ENCODE measurements around the gene UBXN10.
A peak's percentile ranks its signal among the peaks of the same experiment; 100 is the strongest.

UBXN10 gene

GRCh38 chr1:20152599-20152930 lies 33.3 kb upstream of the UBXN10 start:
- no peak for DNase-seq

DNA sequence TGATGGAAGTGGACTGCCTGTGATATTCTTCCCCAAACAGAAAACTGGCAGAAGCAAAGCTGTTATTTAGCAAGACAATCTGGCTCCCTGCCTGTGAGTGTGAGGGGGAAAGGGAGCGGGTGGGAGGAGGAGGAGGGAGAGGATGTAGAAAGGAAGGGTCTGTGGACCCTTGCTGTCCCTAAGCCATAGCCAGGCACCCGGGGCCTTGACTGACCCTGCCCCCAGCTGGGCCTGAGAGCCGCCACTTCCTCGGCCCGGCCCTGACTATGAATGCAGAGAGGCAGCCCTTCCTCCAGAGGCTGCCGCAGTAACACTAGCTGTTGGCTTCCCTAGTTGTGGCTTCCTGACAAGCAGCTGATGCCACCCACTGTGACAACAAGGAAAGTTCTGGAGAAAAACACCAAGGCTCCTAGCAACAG lies 32.9 kb upstream of the UBXN10 start:
- no peak for DNase-seq

DNA sequence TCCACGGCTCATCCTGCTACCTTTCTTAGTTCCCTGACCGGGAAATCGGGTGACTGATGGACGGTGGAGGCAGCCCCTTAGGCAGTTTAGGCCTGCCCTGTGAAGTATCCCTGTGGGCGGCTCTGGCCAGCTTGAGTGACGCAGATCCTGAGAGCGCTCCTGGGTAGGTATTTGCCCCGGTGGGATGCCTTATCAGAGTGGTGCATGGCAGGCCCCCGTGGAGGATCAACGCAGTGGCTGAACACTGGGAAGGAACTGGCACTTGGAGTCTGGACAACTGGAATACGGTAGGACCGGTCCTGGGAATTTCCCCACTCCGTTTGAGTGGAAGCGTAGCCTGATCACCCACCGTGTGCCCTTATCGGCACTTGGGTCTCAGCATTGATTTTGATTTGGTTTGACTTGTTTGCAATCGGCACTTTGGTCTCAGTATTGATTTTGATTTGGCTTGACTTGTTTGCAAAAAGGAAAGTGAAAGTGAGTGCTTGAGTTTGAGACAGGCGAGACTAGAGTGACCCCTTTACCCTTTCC lies 31.5 kb upstream of the UBXN10 start:
- no peak for DNase-seq

DNA sequence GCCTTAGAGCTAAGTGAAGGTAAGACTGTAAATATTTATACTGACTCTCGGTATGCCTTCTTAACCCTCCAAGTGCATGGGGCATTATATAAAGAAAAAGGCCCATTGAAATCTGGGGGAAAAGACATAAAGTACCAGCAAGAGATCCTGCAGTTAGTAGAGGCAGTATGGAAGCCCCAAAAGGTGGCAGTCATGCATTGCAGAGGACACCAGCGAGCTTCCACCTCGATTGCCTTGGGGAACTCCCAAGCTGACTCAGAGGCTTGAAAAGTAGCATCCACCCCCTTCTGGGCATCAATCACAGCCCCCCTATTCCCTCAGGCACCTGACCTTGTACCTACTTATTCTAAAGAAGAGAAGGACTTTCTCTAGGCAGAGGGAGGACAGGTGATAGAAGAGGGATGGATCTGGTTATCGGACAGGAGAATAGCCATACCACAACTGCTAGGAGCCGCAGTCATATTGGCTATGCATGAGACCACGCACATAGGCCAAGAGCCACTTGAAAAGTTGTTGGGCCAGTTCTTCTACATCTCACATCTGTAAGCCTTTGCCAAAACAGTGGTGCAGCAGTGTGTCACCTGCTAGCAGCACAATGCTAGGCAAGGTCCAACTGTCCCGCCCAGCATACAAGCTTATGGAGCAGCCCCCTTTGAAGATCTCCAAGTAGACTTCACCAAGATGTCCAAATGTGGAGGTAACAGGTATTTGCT lies 27.4 kb upstream of the UBXN10 start:
- no peak for DNase-seq

DNA sequence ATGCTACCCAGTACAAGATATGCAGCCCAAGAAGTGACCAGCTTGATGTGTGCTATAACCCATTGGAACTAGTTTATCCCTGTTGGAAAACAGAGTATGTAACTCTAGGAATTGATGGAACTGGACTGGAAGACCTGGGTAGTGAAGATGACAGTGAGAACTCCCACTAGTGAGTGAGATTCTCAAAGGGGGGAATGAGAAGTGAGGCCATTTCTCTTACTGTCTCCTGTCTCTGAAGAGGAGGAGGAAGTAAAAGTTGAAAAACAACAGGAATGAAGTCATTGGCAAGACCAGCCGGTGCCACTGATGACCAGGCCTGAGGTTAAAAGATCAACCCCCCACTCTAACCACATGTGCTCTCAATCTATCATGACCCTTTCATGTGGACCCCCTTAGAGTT lies 25.9 kb upstream of the UBXN10 start:
- DNase-seq: no peak

GRCh38 chr1:20164694-20165202 lies 21.1 kb upstream of the UBXN10 start:
- no peak for DNase-seq

- peak; percentile 47 for DNase-seq
Observed at GRCh38 chr1:20165522-20165951, 20.4 kb upstream of the UBXN10 start.

DNA sequence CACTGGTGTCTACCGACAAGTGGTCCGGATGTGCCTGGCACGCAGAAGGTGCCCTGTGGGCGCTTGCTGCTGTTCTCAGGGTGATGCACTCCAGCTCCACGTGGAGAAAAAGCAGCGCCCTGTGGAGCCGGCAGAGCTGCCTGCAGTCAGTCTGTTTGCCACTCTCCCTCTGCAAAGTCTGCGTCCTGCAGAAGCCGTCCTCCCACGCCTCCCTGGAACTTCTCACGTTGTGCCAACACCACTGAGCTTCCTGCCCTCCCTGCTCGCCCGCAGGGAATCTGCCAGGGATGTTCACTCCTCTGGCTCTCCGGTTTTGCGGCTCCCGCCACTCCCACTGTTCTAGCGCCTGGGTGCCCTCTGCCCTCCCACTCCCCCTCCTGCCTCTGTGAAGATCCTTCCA lies 19.8 kb upstream of the UBXN10 start:
- DNase-seq: no peak

GRCh38 chr1:20167126-20167525 lies 18.8 kb upstream of the UBXN10 start:
- DNase-seq: no peak

DNA sequence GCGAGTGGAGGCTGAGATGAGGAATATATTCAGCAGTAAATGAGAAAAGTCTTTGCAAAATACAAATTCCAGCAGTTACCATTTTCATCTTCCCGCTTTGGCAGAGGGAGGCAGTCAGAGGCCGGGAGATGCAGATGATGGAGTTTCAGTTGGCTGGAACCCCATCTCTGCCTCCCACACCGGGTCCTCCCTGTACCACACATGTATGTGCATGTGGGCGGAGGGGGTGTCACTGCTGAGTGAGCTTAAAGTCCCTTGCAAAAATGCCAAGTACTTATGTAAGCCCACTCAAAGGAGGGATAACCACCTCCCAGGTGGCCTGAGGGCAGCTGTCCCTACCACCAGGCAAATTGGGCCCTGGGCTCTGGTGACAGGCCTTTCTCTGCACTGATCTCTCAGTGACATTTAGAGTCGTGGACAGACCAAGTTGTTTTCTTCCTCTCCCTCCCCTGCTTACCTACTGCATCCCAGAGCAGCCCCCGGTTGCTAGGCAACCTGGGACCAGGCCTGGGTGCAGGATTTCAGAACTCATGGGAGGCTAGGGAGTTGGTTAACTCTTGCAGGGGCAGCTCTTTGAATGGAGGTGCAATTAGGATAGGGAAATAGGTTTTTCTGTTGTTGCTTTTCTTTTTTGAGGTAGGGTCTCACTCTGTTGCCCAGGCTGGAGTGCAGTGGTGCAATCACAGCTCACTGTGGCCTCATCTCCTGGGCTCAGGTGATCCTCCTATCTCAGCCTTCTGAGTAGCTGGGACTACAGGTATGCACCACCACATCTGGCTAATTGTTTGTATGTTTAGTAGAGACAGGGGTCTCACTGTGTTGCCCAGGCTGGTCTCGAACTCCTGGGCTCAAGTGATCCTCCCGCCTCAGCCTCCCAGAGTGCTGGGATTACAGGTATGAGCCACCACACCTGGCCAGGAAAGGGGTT lies 17.1 kb upstream of the UBXN10 start:
- DNase-seq: peak; percentile 8

GRCh38 chr1:20169932-20170331 lies 16.0 kb upstream of the UBXN10 start:
- DNase-seq: no peak

- no peak for DNase-seq
Observed at GRCh38 chr1:20172033-20172590, 13.8 kb upstream of the UBXN10 start.

GRCh38 chr1:20174937-20175666 lies 10.8 kb upstream of the UBXN10 start:
- DNase-seq: peak; percentile 18

GRCh38 chr1:20178634-20179370 lies 7.1 kb upstream of the UBXN10 start:
- no peak for DNase-seq

- no peak for DNase-seq
Observed at GRCh38 chr1:20179371-20180128, 6.3 kb upstream of the UBXN10 start.

DNA sequence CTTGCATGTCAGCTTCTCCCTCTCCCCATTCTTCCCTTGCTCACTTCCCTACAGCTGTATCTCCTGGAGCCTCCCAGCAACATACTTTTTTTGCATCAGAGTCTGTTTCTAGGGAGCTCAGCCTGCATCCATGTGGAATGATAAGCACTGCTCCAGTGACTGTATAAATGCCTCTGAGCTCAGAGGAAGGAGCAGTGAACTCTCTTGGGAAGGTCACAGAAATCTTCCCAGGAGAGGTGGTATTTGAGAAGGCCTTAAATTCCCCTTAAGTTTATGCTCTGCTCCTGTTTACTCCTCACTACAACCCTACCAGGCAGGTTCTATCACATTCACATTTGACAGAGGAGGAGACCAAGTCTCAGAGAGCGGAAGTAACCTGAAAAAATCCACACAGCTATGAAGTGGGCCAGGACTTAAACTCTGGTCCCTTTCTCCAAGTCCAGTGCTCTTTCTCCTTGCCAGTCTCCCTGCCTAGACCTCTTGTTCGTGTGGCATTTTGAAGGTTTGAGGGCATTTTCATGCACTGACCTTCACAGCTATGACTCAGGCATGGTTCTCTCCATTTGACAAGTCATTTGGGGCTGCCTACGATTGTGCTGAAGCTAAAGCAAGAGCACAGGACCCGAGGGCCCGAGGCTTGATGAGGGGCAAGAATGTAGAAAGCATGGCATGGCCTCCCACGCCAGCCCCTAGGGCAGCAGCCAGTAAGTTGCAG lies 5.6 kb upstream of the UBXN10 start:
- peak; percentile 10 for DNase-seq

DNA sequence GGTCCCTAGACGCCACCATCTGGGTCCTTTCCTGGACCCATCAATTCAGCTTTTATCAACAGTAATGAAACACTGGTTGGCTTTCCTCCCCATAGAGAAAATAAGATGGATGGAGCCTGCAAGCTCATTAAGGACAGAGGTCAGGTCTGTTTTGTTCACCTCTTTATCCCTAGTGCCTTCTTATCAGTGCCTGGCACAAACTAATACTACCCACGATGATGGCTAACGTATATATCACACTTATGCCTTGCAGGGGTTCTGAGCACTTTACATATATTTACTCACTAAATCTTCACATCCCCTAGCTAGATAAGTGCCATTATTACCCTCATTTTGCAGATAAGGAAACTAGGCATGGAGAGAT lies 5.1 kb upstream of the UBXN10 start:
- no peak for DNase-seq

DNA sequence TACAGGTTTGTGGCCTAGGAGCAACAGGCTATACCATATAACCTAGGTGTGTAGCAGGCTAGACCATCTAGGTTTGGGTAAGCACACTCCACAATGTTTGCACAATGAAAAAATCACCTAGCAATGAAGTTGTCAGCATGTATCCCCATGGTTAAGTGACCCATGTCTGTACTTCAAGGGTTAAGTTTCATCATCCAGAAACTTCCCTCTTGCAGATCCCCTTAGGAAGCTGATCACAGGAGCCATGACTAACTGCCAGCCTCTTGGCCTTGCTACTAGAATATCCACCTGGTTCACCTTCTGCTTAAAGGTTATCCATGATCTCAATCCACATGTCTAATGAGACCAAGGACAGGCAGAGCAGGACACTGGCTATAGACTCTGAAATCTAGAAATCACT lies 3.5 kb upstream of the UBXN10 start:
- no peak for DNase-seq

DNA sequence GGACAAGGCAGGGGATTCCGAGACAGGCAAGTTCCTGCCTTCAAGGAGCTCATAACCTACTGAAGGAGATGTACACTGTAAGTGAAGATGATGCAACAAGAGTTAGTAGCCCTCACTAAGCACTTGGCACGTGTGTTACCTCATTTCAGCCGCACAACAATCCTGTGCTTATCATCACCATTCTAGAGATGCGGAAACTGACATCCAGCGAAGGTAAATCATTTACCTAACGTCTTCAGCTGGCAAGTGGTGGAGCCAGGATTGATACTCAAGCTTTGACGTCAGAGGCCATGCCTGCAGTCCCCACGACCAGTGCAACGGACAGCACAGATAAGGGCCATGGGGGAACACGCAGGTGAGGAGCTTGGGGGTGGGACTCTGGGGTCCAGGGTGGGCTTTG lies 2.9 kb upstream of the UBXN10 start:
- no peak for DNase-seq

- DNase-seq: no peak
Observed at GRCh38 chr1:20183616-20184271, 2.2 kb upstream of the UBXN10 start.

Data from NCI-H2171 treated with DMSO at 0.1 percent for 48 hours (cell line).